ENCODE results near the gene GLS.

The GLS gene

GRCh38 chr2:190970160-190970559 lies 89.5 kb downstream of the GLS start:
- Histone ChIP-seq H3K9me3 (ENCODE audit: control insufficient read depth, insufficient read depth, low read depth, low read length) (no peaks in the 10 kb centered on the region), H3K36me3 (ENCODE audit: control insufficient read depth in 2 of 2, insufficient read depth in 1 of 2, low read length in 2 of 2) (peaks cover 12 to 91% of the 10 kb centered on the region in 2 experiments; a peak in 2 of 3 replicates), H3K27ac (ENCODE audit: extremely low read depth, low read depth, low read length) (no peak overlapping the region), H3K4me1 (ENCODE audit: control insufficient read depth, insufficient read depth, low read length) (no peaks in the 10 kb centered on the region), H3K4me3 (ENCODE audit: low read depth, low read length) (no peak overlapping the region)
- POLR2A ChIA-PET = no interaction called here
- TF ChIP-seq ZIC2 (tag by site-specific recombination; IDR thresholded peaks at IDR 0.05) (no peak), ZSCAN18 (tag by site-specific recombination; IDR thresholded peaks at IDR 0.05) (no peak), ZNF76 (tag by site-specific recombination; IDR thresholded peaks at IDR 0.05; ENCODE audit: borderline replicate concordance, low read depth) (no peak), ZNF394 (tag by site-specific recombination; IDR thresholded peaks at IDR 0.05; ENCODE audit: borderline replicate concordance) (no peak), ZNF121 (tag by site-specific recombination; IDR thresholded peaks at IDR 0.05) (no peak), KLF9 (tag by site-specific recombination; IDR thresholded peaks at IDR 0.05; ENCODE audit: low read depth) (no peak), ZNF292 (tag by site-specific recombination; IDR thresholded peaks at IDR 0.05; ENCODE audit: borderline replicate concordance, low read depth) (no peak), ZNF521 (tag by site-specific recombination; IDR thresholded peaks at IDR 0.05) (no peak), ZNF175 (tag by site-specific recombination; IDR thresholded peaks at IDR 0.05) (no peak), MEIS1 (CRISPR knock-in tag; IDR thresholded peaks at IDR 0.05; ENCODE audit: borderline replicate concordance) (no peak), ZNF530 (tag by site-specific recombination; IDR thresholded peaks at IDR 0.05; ENCODE audit: low read depth) (no peak), ZNF792 (tag by site-specific recombination; IDR thresholded peaks at IDR 0.05) (no peak)
- CTCF ChIA-PET = no interaction called here

- Histone ChIP-seq H3K4me3 (ENCODE audit: low read depth, low read length) (no peak overlapping the region), H3K36me3 (ENCODE audit: control insufficient read depth in 2 of 2, insufficient read depth in 1 of 2, low read length in 2 of 2) (peaks cover 12 to 92% of the 10 kb centered on the region in 2 experiments; a peak in 2 of 3 replicates), H3K4me1 (ENCODE audit: control insufficient read depth, insufficient read depth, low read length) (no peaks in the 10 kb centered on the region), H3K27ac (ENCODE audit: extremely low read depth, low read depth, low read length) (no peak overlapping the region), H3K9me3 (ENCODE audit: control insufficient read depth, insufficient read depth, low read depth, low read length) (no peaks in the 10 kb centered on the region)
- CTCF ChIA-PET = no interaction called here
- POLR2A ChIA-PET = no interaction called here
- no peak for TF ChIP-seq ZBTB6 (tag by site-specific recombination; IDR thresholded peaks at IDR 0.05)
- no peak for TF ChIP-seq TRIM28 (IDR thresholded peaks at IDR 0.05; ENCODE audit: borderline replicate concordance, low read length)
- no peak for TF ChIP-seq ELK4 (IDR thresholded peaks at IDR 0.05; ENCODE audit: borderline replicate concordance, low read depth, low read length)
- no peak for TF ChIP-seq AEBP2 (tag by site-specific recombination; IDR thresholded peaks at IDR 0.05; ENCODE audit: borderline replicate concordance)
- TF ChIP-seq IKZF3 (tag by site-specific recombination; IDR thresholded peaks at IDR 0.05) = no peak
- no peak for TF ChIP-seq GLI4 (tag by site-specific recombination; IDR thresholded peaks at IDR 0.05)
- TF ChIP-seq ZNF114 (tag by site-specific recombination; IDR thresholded peaks at IDR 0.05) = no peak
- no peak for TF ChIP-seq WT1 (tag by site-specific recombination; IDR thresholded peaks at IDR 0.05)
- no peak for TF ChIP-seq ZSCAN5A (tag by site-specific recombination; IDR thresholded peaks at IDR 0.05)
- TF ChIP-seq ZNF544 (tag by site-specific recombination; IDR thresholded peaks at IDR 0.05) = no peak
These were observed 90.4 kb downstream of the GLS start for GRCh38 chr2:190970873-190971506.

All from HEK293 (cell line).